GM23248 (cell line): Measurements from ENCODE around the gene ZBTB8A.

Experiments
- EZH2 ChIP-seq: fragments of 200-600 bp; sonication (generic); IDR thresholded peaks from 2 replicates; pipeline ENCODE4 v1.6.1; 2018; ENCODE audit warnings: antibody characterized with exemption, mild to moderate bottlenecking; ENCODE audit not compliant: insufficient read depth, poor library complexity, severe bottlenecking
- EZH2phosphoT487 ChIP-seq: fragments of 200-600 bp; sonication (generic); IDR thresholded peaks from 2 replicates; pipeline ENCODE4 v1.6.1; 2018; ENCODE audit warnings: antibody characterized with exemption, moderate library complexity, mild to moderate bottlenecking, low read depth; ENCODE audit not compliant: insufficient read depth

DNA sequence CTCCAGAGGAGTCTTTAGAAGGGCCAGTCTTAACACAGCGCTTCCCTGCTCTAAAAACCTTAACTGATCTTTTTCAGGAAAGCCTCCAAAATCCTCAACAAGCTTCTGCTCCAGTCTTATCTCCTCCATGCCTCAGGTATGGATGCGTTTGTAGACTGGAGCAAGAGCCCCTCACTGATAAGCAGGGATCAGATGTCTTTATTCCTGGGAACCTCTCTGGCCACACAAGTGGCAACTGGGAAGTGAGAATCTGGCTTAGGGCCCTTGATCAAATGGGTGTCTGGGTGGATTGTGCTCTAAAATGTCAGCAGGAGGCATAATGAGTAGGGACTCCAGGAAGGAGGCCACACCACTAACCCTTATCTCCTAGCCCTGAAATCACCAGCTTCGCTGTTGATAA, 1.4 kb downstream of the ZBTB8A start:
- TF ChIP-seq EZH2: no peak
- no peak for TF ChIP-seq EZH2phosphoT487
